LoVo (cell line): ENCODE measurements around the gene DDX24.
A peak's percentile ranks its signal among the peaks of the same experiment; 100 is the strongest.

Experiments
- DNase-seq: peaks from one replicate; pipeline ENCODE4 v3.0.0-alpha.2; 2016; ENCODE audit warnings: low spot score

Gene DDX24

DNA sequence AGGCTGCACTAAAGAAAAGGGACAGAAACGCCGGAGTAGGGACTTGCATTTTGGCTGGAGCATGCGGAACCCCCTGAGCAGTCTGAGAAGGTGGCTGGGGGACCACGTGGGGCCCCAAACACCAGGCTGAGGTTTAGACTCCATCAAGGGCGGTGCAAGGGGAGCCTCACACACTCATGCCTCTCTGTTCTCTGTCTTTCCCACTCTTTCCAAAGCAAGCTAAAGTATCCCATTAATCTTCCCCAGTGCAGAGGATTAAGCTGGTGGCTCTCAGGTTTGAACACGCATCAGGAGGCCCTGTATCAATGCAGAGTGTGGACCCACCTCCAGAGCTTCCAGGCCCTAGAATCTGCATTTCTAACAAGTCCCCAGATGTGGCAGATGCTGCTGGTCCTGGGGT is 70.4 kb downstream of the DDX24 start:
- DNase-seq: no peak

- DNase-seq: no peak
Observed at GRCh38 chr14:94009767-94010166, 71.2 kb downstream of the DDX24 start.

- no peak for DNase-seq
Observed at GRCh38 chr14:94008234-94008633, 72.8 kb downstream of the DDX24 start.

GRCh38 chr14:94005324-94006073 is 75.5 kb downstream of the DDX24 start:
- no peak for DNase-seq

GRCh38 chr14:94004015-94004414 is 77.0 kb downstream of the DDX24 start:
- DNase-seq: no peak

- DNase-seq: no peak
Observed at GRCh38 chr14:94003397-94003796, 77.6 kb downstream of the DDX24 start.

GRCh38 chr14:94001501-94002396 is 79.3 kb downstream of the DDX24 start:
- peak; percentile 73 for DNase-seq

DNA sequence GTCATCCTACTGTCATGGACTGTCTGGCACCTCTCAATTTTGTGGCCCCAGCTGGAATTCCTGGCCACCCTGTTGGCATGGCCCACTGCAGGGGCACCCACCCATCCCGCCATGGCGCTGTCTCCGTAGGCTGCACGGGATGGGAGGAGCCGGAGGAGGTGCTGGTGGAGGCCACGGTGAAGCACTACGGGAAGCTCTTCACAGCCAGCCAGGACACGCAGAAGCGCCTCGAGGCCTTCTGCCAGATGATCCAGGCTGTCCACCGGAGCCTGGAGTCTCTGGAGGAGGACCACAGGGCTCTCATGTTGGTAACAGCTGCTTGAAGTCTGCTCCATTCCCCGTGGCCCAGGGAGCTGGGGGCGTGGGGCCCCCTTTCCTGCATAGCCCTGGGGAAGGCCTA is 80.0 kb downstream of the DDX24 start:
- DNase-seq: no peak

- DNase-seq: no peak
Observed at GRCh38 chr14:94000267-94000666, 80.7 kb downstream of the DDX24 start.

DNA sequence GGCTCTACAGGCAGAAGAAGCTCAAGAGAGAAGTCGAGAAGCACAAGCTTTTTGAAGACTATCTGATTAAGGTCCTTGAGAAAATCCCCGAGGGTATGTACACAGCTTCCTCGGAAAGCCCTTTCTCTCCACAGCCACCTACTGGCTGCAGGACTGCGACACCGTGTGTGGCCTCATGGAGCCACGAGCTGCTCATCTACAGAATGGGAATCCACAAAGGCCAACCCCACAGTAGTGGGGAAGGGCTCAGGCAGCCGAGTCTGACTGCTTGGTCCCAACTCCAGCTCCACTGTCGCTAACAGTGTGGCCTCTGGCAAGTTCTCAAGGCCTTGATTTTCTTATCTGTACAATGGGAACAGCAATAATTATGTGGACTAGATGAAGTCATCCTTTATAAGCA is 81.4 kb downstream of the DDX24 start:
- no peak for DNase-seq

- DNase-seq: no peak
Observed at GRCh38 chr14:93998871-93999403, 82.1 kb downstream of the DDX24 start.
